Kidney (tissue), 14 donors: Measurements from ENCODE around the gene TEAD3. TPM values are rescaled to one million over a fixed set of nuclear protein-coding genes. Genes with fewer than 3 reads are reported as not detected.

Experiments used
- DNase-seq, 5 donors: peaks; one replicate each; pipeline ENCODE4 v3.0.0-alpha.2; 2013 to 2020
- FAIRE-seq: peaks from 2 replicates; lab custom pipeline; 2012; peaks lifted over from hg19 to GRCh38; lab: Jason Lieb, UNC
- H3K27ac ChIP-seq, 2 donors: one replicate each; pipeline ENCODE4 v1.7.0; 2013; ENCODE audit warnings: low read depth in 2 of 2, low read length in 2 of 2, inconsistent platforms in 1 of 2
- H3K27me3 ChIP-seq: one replicate; pipeline ENCODE4 v1.7.1; 2013; ENCODE audit warnings: low read length, inconsistent platforms; ENCODE audit not compliant: control insufficient read depth, insufficient read depth
- H3K36me3 ChIP-seq, 3 donors: one replicate each; pipeline versions ENCODE4 v1.7.0 to v1.7.1; 2013; ENCODE audit warnings: low read length in 3 of 3, control low read depth in 1 of 3, inconsistent platforms in 1 of 3; ENCODE audit not compliant: insufficient read depth in 3 of 3, control insufficient read depth in 2 of 3
- H3K4me1 ChIP-seq, 3 donors: one replicate each; pipeline versions ENCODE4 v1.7.0 to v1.7.1; 2013; ENCODE audit warnings: low read length in 3 of 3, inconsistent platforms in 1 of 3, low read depth in 1 of 3; ENCODE audit not compliant: control insufficient read depth in 2 of 3, insufficient read depth in 2 of 3
- H3K4me3 ChIP-seq, 3 donors: one replicate each; pipeline versions ENCODE4 v1.7.0 to v1.8.1; 2013; ENCODE audit warnings: low read length in 3 of 3, control low read depth in 1 of 3, inconsistent platforms in 1 of 3
- H3K9ac ChIP-seq, 3 donors: one replicate each; pipeline versions ENCODE4 v1.7.0 to v1.7.1; 2013; ENCODE audit warnings: low read length in 3 of 3, control low read depth in 1 of 3, inconsistent platforms in 1 of 3
- H3K9me3 ChIP-seq, 3 donors: one replicate each; pipeline versions ENCODE4 v1.7.0 to v1.7.1; 2013; ENCODE audit warnings: low read length in 3 of 3, control low read depth in 1 of 3, inconsistent platforms in 1 of 3; ENCODE audit not compliant: control insufficient read depth in 2 of 3, insufficient read depth in 1 of 3
- intact Hi-C: fragments of 100-400 bp; cut with DNase I; formaldehyde crosslinking; loops from one replicate; pipeline ENCODE4 v1.11.1; 2022
- microRNA-seq: library from miRNA; unstranded; fragments of <30 nt; microRNA quantifications from one replicate; pipeline ENCODE4 v1.2.0, GENCODE V29; 2020
- polyA plus RNA-seq: library from polyadenylated mRNA; stranded (reverse); fragments of 350-450 nt; fragmentation: Illumina TruSeq; extraction: RNeasy Lipid Tissue Mini Kit (QIAGEN cat#74804); gene quantifications from one replicate; pipeline ENCODE4 v1.2.3, GENCODE V29; 2014; ENCODE audit warnings: low read depth, low replicate concordance; ENCODE audit not compliant: insufficient read depth
- total RNA-seq: library from RNA; stranded (reverse); fragmentation: NEBNext Ultra II Directional; extraction: Animal tissue kit (Norgen Biotek cat#: 25700); gene quantifications from one replicate; pipeline ENCODE4 v1.2.1, GENCODE V29; 2021
- TF ChIP-seq, protein P1 (sequence below): IDR thresholded peaks from 3 replicates; pipeline ENCODE4 v1.5.1; 2012; ENCODE audit warnings: mild to moderate bottlenecking, moderate library complexity, borderline replicate concordance; ENCODE audit not compliant: insufficient read depth; ENCODE audit errors: extremely low read depth
- donor health status: control.
- donor health status: control.
- donor health status: control.
- donor health status: control.
- donor health status: control.
- donor health status: DM: yes; HTN: yes; CAD: no.
- donor health status: Normal renal cell carcinoma (clear cell type).

The TEAD3 gene
- total and polyA plus RNA-seq, 2 donors from 2014 or later: 11.3 to 18.0 TPM

DNA sequence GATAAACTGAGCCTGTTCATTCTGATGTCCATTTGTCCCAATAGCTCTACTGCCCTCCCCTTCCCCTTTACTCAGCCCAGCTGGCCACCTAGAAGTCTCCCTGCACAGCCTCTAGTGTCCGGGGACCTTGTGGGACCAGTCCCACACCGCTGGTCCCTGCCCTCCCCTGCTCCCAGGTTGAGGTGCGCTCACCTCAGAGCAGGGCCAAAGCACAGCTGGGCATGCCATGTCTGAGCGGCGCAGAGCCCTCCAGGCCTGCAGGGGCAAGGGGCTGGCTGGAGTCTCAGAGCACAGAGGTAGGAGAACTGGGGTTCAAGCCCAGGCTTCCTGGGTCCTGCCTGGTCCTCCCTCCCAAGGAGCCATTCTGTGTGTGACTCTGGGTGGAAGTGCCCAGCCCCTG, 69.4 kb downstream of the TEAD3 start:
- Histone ChIP-seq H3K27ac (no peak overlapping the region), H3K9ac (no peak overlapping the region), H3K4me3 (no peak overlapping the region), H3K36me3 (peaks cover 0 to 7% (median 4%) of the 10 kb centered on the region in 3 donors), H3K9me3 (peaks cover 0 to 7% (median 3%) of the 10 kb centered on the region in 3 donors), H3K27me3 (no peaks in the 10 kb centered on the region), H3K4me1 (no peaks in the 10 kb centered on the region)
- DNase-seq: no peak
- no peak for FAIRE-seq
- TF ChIP-seq, protein P1, sequence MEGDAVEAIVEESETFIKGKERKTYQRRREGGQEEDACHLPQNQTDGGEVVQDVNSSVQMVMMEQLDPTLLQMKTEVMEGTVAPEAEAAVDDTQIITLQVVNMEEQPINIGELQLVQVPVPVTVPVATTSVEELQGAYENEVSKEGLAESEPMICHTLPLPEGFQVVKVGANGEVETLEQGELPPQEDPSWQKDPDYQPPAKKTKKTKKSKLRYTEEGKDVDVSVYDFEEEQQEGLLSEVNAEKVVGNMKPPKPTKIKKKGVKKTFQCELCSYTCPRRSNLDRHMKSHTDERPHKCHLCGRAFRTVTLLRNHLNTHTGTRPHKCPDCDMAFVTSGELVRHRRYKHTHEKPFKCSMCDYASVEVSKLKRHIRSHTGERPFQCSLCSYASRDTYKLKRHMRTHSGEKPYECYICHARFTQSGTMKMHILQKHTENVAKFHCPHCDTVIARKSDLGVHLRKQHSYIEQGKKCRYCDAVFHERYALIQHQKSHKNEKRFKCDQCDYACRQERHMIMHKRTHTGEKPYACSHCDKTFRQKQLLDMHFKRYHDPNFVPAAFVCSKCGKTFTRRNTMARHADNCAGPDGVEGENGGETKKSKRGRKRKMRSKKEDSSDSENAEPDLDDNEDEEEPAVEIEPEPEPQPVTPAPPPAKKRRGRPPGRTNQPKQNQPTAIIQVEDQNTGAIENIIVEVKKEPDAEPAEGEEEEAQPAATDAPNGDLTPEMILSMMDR: no peak
- intact Hi-C loops: no loop called here

DNA sequence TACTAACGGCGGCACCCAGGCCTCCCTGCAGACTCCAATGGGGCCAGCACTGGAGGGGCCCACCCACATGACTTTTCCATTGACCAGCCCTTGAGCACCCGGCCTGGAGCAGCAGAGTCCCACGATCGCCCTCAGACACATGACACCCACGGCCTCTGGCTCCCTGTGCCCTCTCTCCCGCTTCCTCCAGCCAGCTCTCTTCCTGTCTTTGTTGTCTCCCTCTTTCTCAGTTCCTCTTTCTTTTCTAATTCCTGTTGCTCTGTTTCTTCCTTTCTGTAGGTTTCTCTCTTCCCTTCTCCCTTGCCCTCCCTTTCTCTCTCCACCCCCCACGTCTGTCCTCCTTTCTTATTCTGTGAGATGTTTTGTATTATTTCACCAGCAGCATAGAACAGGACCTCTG, 70.8 kb downstream of the TEAD3 start:
- TF ChIP-seq, protein P1: no peak
- Histone ChIP-seq H3K4me3 (no peak overlapping the region), H3K36me3 (peaks cover 0 to 16% (median 10%) of the 10 kb centered on the region in 3 donors), H3K9me3 (peaks cover 0 to 7% (median 3%) of the 10 kb centered on the region in 3 donors), H3K4me1 (no peaks in the 10 kb centered on the region), H3K27ac (no peak overlapping the region), H3K9ac (no peak overlapping the region), H3K27me3 (no peaks in the 10 kb centered on the region)
- intact Hi-C loops: no loop called here
- DNase-seq: no peak
- FAIRE-seq: no peak

DNA sequence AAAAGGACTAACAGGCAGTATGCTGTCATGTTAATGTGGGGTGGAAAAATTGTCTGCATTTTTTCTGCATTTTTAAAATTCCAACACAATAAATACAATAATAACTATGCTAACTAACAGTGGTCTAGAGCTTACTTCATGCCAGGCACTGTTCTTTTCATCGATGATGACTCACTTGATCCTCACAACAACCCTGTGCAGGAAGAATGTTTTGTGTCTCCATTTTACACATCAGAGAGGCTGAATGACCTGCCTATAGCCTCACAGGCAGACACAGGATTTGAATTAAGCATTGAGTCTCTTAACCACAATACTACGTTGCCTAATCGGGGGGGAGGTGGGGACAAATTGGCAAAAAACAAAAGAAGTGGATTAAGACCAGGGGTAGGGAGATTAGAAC, 71.6 kb downstream of the TEAD3 start:
- intact Hi-C loops: no loop called here
- no peak for FAIRE-seq
- Histone ChIP-seq H3K4me3 (no peak overlapping the region), H3K4me1 (no peaks in the 10 kb centered on the region), H3K27ac (no peak overlapping the region), H3K9ac (no peak overlapping the region), H3K27me3 (no peaks in the 10 kb centered on the region), H3K36me3 (peaks cover 0 to 16% (median 10%) of the 10 kb centered on the region in 3 donors), H3K9me3 (peaks cover 0 to 7% (median 3%) of the 10 kb centered on the region in 3 donors)
- TF ChIP-seq, protein P1: no peak
- no peak for DNase-seq

Small RNAs within 50 kb of the gene (microRNA-seq; reads per million reads assigned to microRNA genes)
- gene MIR7111: not detected

Other genes with a start within 250 kb of the TEAD3 start
- gene ZNF76, start 237.3 kb downstream of the TEAD3 start, total RNA-seq: 49.2 TPM
- gene ZNF76, start 237.3 kb downstream of the TEAD3 start, polyA plus RNA-seq: 29.1 TPM
- gene DEF6, start 199.3 kb downstream of the TEAD3 start, total RNA-seq: 16.3 TPM
- 2.7 TPM for gene DEF6, start 199.3 kb downstream of the TEAD3 start, polyA plus RNA-seq
- 24.4 TPM for gene PPARD, start 154.5 kb downstream of the TEAD3 start, total RNA-seq
- gene PPARD, start 154.5 kb downstream of the TEAD3 start, polyA plus RNA-seq: 13.2 TPM
- gene FANCE, start 44.7 kb downstream of the TEAD3 start, total RNA-seq: 2.7 TPM
- gene FANCE, start 44.7 kb downstream of the TEAD3 start, polyA plus RNA-seq: 1.2 TPM
- 1,159 TPM for gene RPL10A, start 28.7 kb downstream of the TEAD3 start, total RNA-seq
- 1,291 TPM for gene RPL10A, start 28.7 kb downstream of the TEAD3 start, polyA plus RNA-seq
- not detected for gene TULP1, start 15.8 kb upstream of the TEAD3 start, total RNA-seq
- gene TULP1, start 15.8 kb upstream of the TEAD3 start, polyA plus RNA-seq: not detected
- gene FKBP5, start 191.8 kb upstream of the TEAD3 start, total RNA-seq: 267 TPM
- 45.6 TPM for gene FKBP5, start 191.8 kb upstream of the TEAD3 start, polyA plus RNA-seq
- gene ARMC12, start 240.0 kb upstream of the TEAD3 start, total RNA-seq: 0.47 TPM
- 0.69 TPM for gene ARMC12, start 240.0 kb upstream of the TEAD3 start, polyA plus RNA-seq